ENCODE measurements around the gene SIAH3.

GRCh38 chr13:45863709-45864590 lies 12.4 kb upstream of the SIAH3 start:
- no peak for TF ChIP-seq CTCF (IDR thresholded peaks at IDR 0.05)
- TF ChIP-seq EP300 (IDR thresholded peaks at IDR 0.05), result no peak
- no peak for TF ChIP-seq POLR2A (IDR thresholded peaks at IDR 0.05)

Measured in sigmoid colon (tissue), 4 donors.